Loucy (cell line): ENCODE results near the gene CACNA1C.

Experiments used
- H2AFZ ChIP-seq: fragments of 200-600 bp; sonication (generic); 2 replicates; pipeline ENCODE4 v1.6.0; 2016; ENCODE audit warnings: antibody characterized with exemption, mild to moderate bottlenecking, low read length, moderate library complexity
- H3F3A ChIP-seq: fragments of 200-600 bp; 2 replicates; pipeline ENCODE4 v1.6.0; 2016; ENCODE audit warnings: antibody characterized with exemption, low read depth, mild to moderate bottlenecking
- H3K27me3 ChIP-seq: fragments of 200-600 bp; sonication (generic); 2 replicates; pipeline ENCODE4 v1.6.1; 2014; ENCODE audit warnings: low read length, mild to moderate bottlenecking; ENCODE audit not compliant: insufficient read depth, poor library complexity, severe bottlenecking
- H3K36me3 ChIP-seq: fragments of 200-600 bp; sonication (generic); 2 replicates; pipeline ENCODE4 v1.6.1; 2016; ENCODE audit warnings: low read length; ENCODE audit not compliant: insufficient read depth
- H3K4me1 ChIP-seq: fragments of 200-600 bp; sonication (generic); 2 replicates; pipeline ENCODE4 v1.5.1; 2014; ENCODE audit warnings: low read length, mild to moderate bottlenecking; ENCODE audit not compliant: insufficient read depth, poor library complexity, severe bottlenecking
- H3K4me2 ChIP-seq: fragments of 200-600 bp; sonication (generic); 2 replicates; pipeline ENCODE4 v1.6.0; 2014; ENCODE audit warnings: antibody characterized with exemption, low read length, low read depth, mild to moderate bottlenecking; ENCODE audit not compliant: poor library complexity, severe bottlenecking
- H3K4me3 ChIP-seq: fragments of 200-600 bp; sonication (generic); 2 replicates; pipeline ENCODE4 v1.5.1; 2014; ENCODE audit warnings: low read length, mild to moderate bottlenecking, mixed read lengths; ENCODE audit not compliant: poor library complexity, severe bottlenecking
- H3K79me2 ChIP-seq: fragments of 200-600 bp; sonication (generic); 2 replicates; pipeline ENCODE4 v1.6.1; 2014; ENCODE audit warnings: low read length; ENCODE audit not compliant: insufficient read depth
- H3K9ac ChIP-seq: fragments of 200-600 bp; sonication (generic); 2 replicates; pipeline ENCODE4 v1.6.0; 2014; ENCODE audit warnings: mild to moderate bottlenecking, low read depth, low read length, moderate library complexity; ENCODE audit not compliant: poor library complexity, severe bottlenecking
- H3K9me2 ChIP-seq: fragments of 200-600 bp; sonication (generic); replicated peaks from 2 replicates; pipeline ENCODE4 v1.6.1; 2016; ENCODE audit warnings: low read depth, low read length, mixed read lengths
- H3K9me3 ChIP-seq: fragments of 200-600 bp; sonication (generic); 2 replicates; pipeline ENCODE4 v1.6.1; 2014; ENCODE audit warnings: mild to moderate bottlenecking, antibody characterized with exemption, low read length, low read depth; ENCODE audit not compliant: insufficient read depth
- H4K20me1 ChIP-seq: fragments of 200-600 bp; sonication (generic); 2 replicates; pipeline ENCODE4 v1.6.0; 2014; ENCODE audit warnings: antibody characterized with exemption, low read length, mild to moderate bottlenecking; ENCODE audit not compliant: insufficient read depth, poor library complexity, severe bottlenecking
- CTCF ChIP-seq: fragments of 200-600 bp; sonication (generic); conservative IDR thresholded peaks from 2 replicates; pipeline ENCODE4 v1.5.1; 2014; ENCODE audit warnings: mild to moderate bottlenecking, antibody characterized with exemption, low read length
- EZH2phosphoT487 ChIP-seq: fragments of 200-600 bp; IDR thresholded peaks from 2 replicates; pipeline ENCODE4 v1.6.1; 2018; ENCODE audit warnings: antibody characterized with exemption, mild to moderate bottlenecking, moderate library complexity, borderline replicate concordance

The CACNA1C gene

GRCh38 chr12:2555487-2556082, 502.8 kb downstream of the CACNA1C start:
- Histone ChIP-seq H3K4me3 (no peak overlapping the region), H2AFZ (no peak overlapping the region), H3K79me2 (no peaks in the 10 kb centered on the region), H3K36me3 (no peaks in the 10 kb centered on the region), H3K4me1 (no peaks in the 10 kb centered on the region), H3F3A (no peaks in the 10 kb centered on the region), H3K9ac (no peak overlapping the region), H4K20me1 (no peaks in the 10 kb centered on the region), H3K27me3 (no peaks in the 10 kb centered on the region), H3K4me2 (no peak overlapping the region), H3K9me3 (no peaks in the 10 kb centered on the region), H3K9me2 (no peaks in the 10 kb centered on the region)
- TF ChIP-seq EZH2phosphoT487 (no peak), CTCF (no peak)

- H3K9ac ChIP-seq = no peak overlapping the region
- no peak overlapping the region for H3K4me3 ChIP-seq
- H3F3A ChIP-seq = no peaks in the 10 kb centered on the region
- no peaks in the 10 kb centered on the region for H3K27me3 ChIP-seq
- no peaks in the 10 kb centered on the region for H3K9me3 ChIP-seq
- H2AFZ ChIP-seq = no peak overlapping the region
- TF ChIP-seq CTCF (no peak), EZH2phosphoT487 (no peak)
- no peaks in the 10 kb centered on the region for H3K9me2 ChIP-seq
- no peaks in the 10 kb centered on the region for H3K36me3 ChIP-seq
- no peaks in the 10 kb centered on the region for H3K79me2 ChIP-seq
- no peaks in the 10 kb centered on the region for H4K20me1 ChIP-seq
- no peaks in the 10 kb centered on the region for H3K4me1 ChIP-seq
- no peak overlapping the region for H3K4me2 ChIP-seq
Observed at GRCh38 chr12:2557597-2557996, 504.8 kb downstream of the CACNA1C start.

- Histone ChIP-seq H2AFZ (no peak overlapping the region), H3K4me3 (no peak overlapping the region), H3K9me3 (no peaks in the 10 kb centered on the region), H3K27me3 (no peaks in the 10 kb centered on the region), H3F3A (no peaks in the 10 kb centered on the region), H3K36me3 (no peaks in the 10 kb centered on the region), H4K20me1 (no peaks in the 10 kb centered on the region), H3K4me1 (no peaks in the 10 kb centered on the region), H3K79me2 (no peaks in the 10 kb centered on the region), H3K9me2 (no peaks in the 10 kb centered on the region), H3K4me2 (no peak overlapping the region), H3K9ac (no peak overlapping the region)
- TF ChIP-seq CTCF (no peak), EZH2phosphoT487 (no peak)
Observed at GRCh38 chr12:2559931-2560330, 507.1 kb downstream of the CACNA1C start.
